GM19438 (cell line): Measurements from ENCODE around the gene LBX1.

Source experiments
- ATAC-seq: cut with Tn5 transposase; IDR thresholded peaks from one replicate; pipeline ENCODE4 v1.9.1; 2021; ENCODE audit warnings: low read depth; ENCODE audit not compliant: unreplicated experiment

LBX1 gene

DNA sequence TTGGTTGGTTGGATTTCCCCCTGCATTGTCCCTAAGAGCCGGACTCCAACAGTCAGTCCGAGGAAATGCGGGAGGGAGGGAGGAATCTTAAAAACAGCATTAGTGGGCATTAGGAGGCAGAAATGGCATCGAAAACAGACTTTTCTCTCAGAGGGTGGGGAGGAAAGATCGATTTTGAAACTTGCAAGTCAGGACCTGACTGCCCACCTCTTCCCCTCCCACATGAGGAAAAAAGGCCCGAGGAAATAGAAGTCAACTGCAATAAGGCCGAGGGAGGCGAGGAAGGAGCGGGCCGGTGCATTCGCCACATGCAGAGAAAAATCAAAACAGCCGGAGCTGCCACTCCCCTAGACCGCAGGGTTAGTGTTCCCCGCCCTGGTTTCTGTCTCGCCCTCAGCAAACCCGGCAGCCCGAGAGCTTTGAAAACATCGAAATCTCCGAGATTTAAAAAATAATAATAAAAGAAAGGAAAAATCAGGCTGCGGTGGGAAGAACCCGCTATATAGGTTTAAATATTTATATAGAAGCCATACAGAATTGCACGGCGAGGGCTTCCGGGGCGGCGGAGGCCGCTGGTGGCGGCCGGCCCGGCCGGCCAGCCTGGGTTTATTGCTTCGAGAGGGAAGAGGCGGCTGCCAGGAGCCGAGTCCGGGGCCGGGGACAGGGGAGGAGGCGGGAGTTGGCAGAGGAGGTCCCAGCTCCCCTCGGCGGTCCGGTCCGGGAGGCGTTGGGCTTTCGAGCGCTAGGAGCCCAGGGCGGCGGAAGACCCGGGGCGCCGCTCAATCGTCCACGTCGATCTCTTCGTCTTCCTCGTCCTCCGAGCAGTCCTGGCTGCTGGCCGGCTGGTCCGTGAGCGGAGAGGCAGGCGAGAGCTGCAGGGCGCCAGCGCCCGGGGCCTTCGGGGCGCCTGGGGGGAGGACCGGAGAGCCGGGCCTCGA, 2.5 kb downstream of the LBX1 start:
- no peak for ATAC-seq

DNA sequence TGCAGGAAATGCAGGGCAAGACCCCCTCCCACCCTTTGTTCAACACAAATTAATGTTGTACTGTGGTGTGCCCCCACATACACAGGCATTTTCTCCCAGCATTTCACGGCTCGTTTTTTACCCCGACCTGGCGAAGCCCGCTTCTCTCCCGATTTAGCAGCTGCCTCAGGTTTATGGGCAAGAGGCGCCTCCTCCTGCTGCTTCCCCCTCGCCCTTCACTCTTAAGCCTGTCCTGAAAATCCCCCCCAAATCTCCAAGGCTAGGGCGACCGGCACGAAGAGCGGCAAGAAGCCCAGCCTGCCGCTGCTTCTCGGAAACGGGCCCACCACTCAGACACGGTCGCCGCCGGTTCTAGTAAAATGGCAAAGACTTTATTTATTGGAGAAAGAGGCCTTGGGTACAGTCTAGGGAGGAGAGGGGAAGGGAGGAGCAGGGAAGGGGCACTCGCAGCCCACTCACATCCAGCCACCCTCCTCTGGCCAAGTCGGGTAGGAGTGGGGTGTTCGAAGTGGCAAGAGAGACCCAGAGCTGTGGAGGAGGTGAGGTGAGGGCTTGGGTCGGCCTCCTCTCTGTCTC, 3.3 kb downstream of the LBX1 start:
- ATAC-seq, result no peak

DNA sequence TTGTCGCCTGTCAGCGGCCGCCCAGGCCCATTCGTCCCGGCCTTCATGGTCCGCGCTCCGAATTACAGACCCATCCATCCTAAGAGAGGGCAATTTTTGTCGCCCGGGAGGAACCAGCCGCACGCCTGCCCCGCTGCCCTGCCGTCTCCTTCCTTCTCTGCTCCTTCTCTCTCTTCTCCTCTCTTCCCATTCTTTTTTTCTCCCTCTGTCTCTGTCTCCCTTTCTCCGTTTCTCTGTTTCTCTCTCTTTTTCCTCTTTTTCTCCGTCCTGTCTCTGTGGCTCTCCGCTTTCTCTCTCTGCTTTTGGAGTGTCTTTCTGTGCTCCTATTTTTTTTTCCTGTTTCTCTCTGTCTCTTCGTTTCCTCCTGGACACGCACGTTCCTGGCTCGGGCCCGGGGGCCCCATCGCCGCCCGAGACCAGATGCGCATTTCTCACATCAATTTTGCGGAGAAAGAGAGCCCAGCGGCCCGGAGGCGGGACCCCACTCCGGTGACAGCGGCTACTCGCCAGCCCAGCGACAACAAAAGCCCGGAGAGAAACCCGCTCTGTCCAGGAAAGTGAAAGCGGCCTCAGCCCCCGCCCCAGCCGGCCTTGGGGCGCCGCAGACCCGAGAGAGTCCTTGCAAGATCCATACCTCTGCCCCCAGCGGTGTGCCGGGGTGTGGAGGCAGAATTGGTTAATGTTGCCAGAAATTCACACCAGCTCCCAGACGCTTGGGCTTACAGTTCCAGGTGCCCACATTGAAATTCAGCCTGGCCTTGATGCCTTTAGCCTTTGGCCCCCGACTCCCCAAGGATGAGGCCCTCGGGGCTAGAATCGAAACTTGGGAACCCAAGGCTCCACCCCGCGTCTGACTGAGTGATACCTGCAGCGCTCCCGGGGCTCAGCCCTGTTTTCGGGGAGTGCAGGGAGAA, 4.1 kb downstream of the LBX1 start:
- ATAC-seq, result no peak

DNA sequence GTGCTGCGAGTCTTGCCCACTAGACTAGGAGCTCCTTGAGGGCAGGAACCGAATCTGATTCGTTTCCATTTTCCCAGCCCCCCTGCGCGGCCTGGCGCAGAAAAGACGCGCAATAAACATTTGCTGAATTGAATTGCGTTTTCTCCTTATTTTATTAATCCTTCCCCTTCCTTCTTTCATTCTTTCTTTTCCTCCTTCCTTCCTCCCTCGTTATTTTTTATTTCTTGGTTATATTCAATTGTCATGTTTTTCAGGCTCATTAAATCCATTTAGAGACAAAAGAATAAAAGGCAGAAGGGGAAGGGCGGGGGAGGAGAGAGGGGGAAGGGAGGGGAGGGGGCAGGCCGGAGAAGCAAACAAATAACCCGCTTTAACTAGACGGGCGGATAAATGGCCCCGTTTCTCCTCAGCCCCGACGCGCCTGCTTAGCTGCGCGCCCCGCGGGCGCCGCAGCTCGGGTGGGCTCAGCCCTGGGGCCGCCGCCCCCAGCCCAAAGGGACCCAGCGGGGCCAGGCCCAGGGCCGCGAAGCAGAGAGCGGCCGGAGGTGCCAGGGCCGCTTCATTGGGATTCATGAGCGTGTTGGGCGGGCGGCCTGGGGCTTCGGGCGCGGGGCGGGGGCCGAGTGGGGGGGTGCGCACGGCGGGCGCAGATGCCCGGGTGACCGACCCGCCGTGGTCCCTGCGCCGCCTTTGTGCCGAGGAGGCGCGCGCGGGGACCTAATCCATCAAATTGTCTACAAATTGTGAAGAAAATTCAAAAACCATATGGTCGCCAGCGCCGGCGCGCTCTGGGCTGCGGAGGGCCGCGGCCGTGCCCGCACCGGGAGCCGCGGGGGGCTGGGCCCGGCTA, 5.0 kb downstream of the LBX1 start:
- no peak for ATAC-seq

DNA sequence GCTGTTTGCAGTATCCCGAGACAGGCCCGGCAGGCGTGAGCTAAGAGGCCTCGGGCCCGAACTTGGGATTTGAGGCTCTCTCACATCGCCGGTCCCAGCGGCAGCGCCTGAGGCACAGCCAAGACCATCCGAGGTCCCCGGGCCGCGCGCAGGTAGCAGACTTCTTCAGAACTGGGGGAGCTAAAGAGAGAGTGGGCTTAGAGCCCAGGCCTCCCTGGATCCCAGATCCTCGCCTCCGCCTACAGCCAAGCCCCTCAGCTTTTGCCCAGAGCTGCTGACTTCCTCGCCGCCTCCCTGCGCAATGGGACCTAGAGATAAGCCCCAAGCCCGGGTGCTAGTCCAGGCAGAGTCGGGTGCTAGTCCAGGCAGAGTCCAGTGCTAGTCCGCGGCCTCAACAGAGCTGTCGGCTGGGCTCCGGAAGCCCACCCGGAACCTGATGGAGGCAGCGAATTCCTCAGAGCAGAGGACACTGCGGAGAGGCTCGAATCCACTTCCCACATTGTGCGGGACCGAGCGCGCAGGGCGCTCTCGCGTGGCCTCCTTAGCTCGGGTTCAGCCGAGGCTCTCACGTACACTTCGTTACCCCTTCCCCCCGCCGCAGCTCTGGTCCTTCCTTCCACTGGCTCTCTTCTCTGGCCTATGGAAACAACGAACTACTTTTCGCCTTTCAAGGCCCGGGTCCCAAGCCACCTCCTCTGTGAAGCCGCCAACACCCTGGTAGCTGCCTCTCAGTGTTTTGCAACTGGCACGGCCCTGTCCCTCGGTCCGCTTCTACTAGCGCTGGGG, 5.8 kb downstream of the LBX1 start:
- no peak for ATAC-seq

DNA sequence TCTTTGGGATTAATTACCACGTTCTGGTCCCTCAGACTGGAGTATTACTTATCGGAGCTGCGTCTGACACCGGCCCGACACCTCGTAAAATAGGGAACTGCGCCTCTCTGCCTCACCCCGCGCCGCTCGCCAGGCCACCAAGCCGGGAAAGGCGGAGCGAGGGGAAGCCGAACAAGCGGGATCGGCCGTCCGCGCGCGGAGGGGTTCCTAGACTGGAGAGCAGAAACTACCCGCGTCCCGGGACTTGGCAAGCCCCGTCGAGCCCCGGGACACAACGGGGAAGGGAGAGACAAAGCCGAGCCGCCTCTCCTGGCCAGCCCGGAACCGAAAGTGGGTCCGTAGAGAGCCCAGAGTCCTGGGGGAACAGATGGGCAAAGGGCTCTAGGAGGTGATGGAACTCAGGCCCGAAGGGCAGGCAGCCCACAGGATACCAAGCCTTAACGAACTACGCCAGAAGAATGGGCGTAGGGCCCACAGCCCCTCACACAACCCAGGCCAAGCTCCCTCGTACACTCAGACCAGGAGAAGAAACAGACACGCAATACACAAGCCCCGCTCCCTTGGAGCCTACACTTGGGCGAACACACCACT, 6.5 kb downstream of the LBX1 start:
- no peak for ATAC-seq

DNA sequence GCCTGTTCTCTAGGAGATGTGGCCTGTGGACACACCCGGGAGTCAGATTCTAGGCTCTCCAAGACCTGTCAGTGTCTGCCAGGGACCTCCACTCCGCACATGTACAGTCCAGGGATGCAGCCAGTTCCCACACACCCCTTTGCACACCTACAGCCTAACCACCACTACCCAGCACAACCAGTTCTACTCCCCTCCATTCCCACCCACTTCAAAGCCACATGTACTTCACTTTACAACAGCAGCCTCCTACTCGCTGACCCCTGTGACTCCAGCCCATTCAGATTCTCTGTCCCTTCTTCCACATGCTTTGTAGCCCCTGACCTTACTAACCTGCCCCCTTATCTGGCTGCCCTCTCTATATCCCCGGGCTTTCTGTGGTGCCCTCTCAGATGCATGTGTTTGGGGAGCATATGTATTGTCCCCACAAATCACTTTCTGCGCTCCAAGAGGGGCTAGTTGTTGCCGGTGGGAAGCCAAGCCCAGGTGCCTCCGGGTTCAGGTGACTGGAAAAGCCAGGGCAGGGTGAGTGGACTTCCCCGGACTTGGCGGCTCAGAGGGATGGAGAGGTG, 7.2 kb downstream of the LBX1 start:
- no peak for ATAC-seq

DNA sequence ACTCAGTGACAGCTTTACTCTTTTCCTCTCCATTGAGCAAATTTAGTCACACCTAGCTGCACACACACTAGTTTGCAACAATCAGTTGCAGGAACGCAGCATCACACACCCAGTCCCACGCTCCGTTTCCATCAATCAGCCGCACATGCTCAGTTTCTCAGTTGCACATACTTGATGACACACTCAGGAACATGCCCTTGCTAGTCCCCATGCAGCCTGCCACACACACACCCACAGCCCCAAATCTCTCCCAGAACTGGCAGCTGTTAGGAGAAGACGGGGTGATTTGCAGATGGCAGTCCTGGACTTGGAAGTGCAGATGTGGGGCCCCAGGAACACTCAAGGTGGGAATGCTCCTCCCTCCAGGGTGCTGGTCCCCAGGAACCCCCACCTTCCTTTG, 7.7 kb downstream of the LBX1 start:
- ATAC-seq, result no peak

DNA sequence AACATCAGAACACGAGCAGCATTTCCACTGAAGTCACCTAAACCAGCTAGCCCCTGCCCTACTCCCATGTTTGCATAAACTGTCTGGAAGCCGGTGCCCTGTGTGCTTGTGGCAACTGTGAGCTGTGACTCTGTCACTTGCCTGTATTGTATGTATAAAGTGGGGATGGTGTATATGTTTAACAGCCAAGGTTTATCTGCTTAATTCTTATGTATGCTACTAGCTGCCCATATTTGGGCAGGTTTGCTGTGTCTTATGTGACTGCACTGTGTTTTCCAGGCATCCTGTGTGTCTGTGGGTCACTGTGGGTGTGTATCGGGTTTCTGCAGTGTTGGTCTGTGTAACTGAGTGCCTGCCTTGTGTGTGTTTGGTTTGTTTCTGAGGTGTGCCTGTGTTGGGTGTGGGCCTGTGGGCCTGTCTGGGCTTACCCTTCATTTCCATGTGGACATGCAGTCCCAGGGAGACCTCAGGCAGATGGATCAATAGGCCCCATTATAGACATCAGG, 9.3 kb downstream of the LBX1 start:
- ATAC-seq, result no peak

DNA sequence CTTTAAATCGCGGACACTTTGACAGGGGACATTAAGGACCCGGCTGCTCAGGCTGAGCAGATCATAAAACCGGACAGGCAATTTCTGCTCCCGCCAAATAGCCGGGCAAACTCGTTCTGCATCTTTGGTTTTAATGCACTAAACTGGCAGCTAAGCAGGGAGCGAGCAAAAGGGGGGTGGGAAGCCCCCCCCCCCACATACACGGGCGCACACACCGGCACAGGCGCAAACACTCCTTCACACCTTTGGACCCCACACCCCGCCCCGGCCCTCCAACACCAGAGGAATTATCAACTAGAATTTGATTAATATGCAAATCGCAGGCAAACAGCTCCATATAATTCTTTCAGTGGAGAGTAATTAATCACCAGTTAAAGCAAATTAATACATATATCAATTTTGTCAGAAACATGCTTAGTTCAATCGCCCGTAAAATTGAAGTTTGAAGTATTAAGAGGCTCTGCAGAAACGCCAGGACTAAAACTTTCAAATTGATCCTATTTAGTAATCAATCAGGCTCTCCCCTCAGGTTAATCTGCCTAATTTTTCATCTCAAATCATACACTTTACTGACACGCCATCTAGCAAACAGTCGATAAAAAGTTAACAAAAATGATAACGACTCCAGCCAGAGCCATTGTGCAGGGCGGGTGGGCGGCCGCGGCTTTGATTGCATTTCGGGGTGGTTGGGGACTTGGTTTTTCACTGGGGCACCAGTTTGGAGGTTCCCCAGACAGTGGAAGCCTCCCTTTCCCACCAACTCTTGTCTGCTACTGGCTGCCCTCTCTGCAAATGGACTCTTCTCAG, 9.9 kb downstream of the LBX1 start:
- no peak for ATAC-seq

DNA sequence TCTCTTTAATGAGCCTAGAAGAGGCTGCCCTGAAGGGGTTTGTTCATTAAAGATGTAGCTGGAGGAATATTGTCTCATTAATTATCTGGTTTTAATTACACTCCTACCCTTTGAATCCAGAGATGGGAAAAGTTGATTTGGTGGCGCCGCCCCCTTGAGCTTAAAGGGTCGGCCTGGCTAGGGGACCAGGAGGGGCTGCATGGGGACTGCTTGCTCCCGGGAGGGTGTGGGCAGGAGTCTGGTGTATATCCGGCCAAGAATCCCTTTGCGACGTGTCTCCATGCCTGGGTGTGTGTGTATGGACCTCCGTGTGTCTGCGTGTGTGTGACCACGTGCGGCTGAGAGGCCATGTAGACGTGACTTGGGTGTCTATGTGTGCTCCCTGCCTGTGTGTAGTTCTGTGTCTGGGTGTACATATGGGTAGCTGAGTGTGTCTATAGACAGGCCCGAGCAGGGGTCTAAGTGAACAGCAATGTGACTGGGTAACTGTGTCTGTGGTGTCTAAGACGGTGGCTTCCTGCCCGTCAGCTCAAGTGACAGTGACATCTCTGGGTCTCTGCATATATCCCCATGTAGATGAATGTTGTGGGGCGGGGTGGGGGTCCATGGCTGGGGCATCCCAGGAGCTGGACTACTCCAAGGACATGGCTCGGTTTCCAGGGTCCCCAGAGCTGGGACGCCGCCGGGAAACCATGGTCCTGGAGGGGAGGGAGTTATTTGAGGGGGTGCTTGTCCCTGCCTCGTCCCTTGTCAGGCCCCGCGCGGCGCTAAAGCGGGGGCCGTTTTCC, 10.7 kb downstream of the LBX1 start:
- ATAC-seq, result no peak

DNA sequence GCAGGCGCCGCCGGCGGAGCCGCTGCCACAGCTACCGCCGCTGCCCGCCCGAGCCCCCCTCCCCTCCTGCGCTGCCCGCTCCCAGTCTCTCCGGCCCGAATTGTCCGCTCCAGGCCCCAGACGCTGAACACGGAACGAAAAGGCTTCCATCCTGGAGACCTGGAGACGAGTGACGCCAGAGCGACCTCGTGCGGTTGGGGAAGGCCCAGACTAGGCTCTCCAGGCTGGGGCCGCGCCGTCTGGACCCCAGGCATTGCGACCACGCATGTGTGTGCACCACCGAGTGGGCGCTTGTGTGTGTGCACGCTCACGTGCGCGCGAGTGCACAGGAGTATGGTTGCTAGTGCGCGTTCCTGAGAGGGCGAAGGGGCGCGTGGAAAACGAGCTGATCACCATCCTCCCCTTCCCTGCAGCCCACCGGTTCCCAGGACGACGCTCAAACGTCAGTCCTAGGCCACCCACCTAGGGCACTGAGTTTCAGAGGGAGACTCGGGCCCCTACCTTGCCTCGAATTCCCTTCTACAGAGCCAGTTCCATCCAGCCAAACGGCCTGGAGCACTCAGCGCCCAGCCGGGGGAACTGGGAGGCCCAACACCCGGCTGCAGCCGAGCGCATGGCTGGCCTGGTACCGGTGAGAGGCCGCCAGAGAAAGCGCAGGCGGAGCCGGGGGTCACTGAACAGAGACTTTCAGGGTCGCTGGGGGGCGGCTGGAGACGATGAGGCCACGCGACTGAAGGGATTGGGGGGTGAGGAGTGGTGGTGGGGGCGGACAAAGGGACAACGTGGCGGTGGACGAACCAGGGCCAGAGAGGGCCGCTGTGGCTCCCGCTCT, 11.6 kb downstream of the LBX1 start:
- ATAC-seq, result no peak

DNA sequence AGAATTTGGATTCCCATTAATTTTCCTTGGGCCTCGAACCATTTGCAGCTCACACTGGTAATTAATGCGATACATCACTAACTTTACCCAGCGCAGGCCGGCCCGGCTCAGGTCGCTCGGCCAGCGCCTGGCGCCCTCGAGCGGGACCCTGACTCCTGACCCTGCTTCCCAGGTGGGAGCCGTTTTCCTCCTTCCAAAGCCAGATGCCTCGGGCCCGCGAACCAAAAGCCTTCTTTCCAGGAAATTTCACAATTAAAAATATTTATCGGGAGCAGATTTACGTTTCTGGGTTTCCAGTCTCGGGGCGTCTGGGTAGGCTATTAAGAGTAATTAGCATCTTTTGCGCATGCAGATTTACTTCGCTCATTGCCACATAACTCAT, 12.2 kb downstream of the LBX1 start:
- no peak for ATAC-seq

DNA sequence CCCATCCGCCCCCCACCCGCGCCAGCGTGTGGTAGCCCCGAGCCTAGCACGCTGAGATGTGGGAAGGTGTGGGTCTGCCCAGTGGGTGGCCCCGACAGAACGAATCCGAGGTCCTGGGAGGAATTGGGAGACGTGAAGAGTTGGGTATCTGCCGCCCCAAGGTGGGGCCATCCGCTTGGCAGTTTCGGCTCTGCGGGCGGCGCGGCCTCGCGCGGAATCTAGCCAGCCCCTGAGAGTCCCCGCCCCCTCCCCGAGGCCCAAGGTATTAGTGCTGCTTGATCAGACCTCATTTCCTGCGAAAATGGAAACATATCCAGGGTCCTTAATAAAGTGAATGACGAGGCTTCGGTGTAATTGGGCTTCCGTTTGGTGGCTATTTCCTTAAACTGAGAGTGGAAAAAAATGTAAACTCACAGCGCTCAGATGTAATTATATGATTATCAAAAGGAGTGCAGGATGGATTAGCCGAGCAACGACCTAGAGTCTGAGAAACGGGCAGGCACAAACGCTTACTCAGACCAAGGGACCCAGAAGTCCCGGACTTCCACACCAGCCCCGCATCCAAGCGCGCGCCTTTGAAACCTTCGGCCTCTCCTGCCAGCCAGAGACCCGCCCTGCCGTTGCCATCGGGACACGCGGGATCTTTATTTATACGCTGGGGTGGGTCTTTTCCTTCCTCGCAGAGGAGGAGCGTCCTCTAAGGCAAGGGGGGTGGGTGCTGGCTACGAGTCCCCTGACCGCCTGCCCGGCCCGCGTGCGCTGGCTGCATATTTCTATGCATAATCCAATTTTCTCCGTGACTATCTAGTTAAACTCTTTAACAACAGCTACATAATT, 12.8 kb downstream of the LBX1 start:
- ATAC-seq, result no peak
